HepG2 (cell line): ENCODE results near the gene PDSS2. TPM values are rescaled to one million over a fixed set of nuclear protein-coding genes. Genes with fewer than 3 reads are reported as not detected.

Experiments used
- BRCA1 ChIP-seq: sonication (generic); formaldehyde crosslinking; IDR thresholded peaks from 2 replicates; pipeline ENCODE4 v1.4.0; 2020; ENCODE audit warnings: missing genetic modification reagents
- CEBPG ChIP-seq: IDR thresholded peaks from 2 replicates; pipeline ENCODE4 v1.6.1; 2016
- HNF1A ChIP-seq, 2 experiments: sonication (generic) in 1 of 2; formaldehyde crosslinking in 1 of 2; IDR thresholded peaks; 2 replicates each; pipeline versions ENCODE4 v1.4.0 to v1.6.1; 2016 to 2020; ENCODE audit warnings: borderline replicate concordance in 1 of 2, low read depth in 1 of 2, mild to moderate bottlenecking in 1 of 2, missing genetic modification reagents in 1 of 2
- NR2F2 ChIP-seq: IDR thresholded peaks from 2 replicates; pipeline ENCODE4 v1.6.1; 2012; ENCODE audit warnings: low read depth, inconsistent platforms, borderline replicate concordance
- PPARG ChIP-seq: conservative IDR thresholded peaks from 2 replicates; pipeline ENCODE4 v1.6.1; 2016; ENCODE audit warnings: missing biosample characterization, missing genetic modification reagents
- RBM39 ChIP-seq: fragments of 200-400 bp; formaldehyde crosslinking; IDR thresholded peaks from one replicate; pipeline ENCODE4 v1.6.1; 2018; ENCODE audit warnings: antibody characterized with exemption, mild to moderate bottlenecking, low read depth, low read length; ENCODE audit not compliant: poor library complexity, severe bottlenecking
- SATB2 ChIP-seq: sonication (generic); formaldehyde crosslinking; IDR thresholded peaks from 2 replicates; pipeline ENCODE4 v1.5.0; 2020; ENCODE audit warnings: missing genetic modification reagents
- STAT6 ChIP-seq: sonication (generic); formaldehyde crosslinking; IDR thresholded peaks from 2 replicates; pipeline ENCODE4 v1.4.0; 2020; ENCODE audit warnings: missing genetic modification reagents, mild to moderate bottlenecking, borderline replicate concordance
- TEAD3 ChIP-seq: optimal IDR thresholded peaks from 2 replicates; pipeline ENCODE3; 2016; ENCODE audit warnings: borderline replicate concordance
- TFAP4 ChIP-seq: sonication (generic); IDR thresholded peaks from 2 replicates; pipeline ENCODE4 v1.6.1; 2016; ENCODE audit warnings: low read depth, borderline replicate concordance
- YEATS4 ChIP-seq: sonication (generic); formaldehyde crosslinking; IDR thresholded peaks from 2 replicates; pipeline ENCODE4 v1.4.0; 2020; ENCODE audit warnings: missing genetic modification reagents, borderline replicate concordance
- ZNF205 ChIP-seq: IDR thresholded peaks from 2 replicates; pipeline ENCODE4 v1.6.1; 2018; ENCODE audit warnings: missing biosample characterization, missing genetic modification reagents
- ZNF30 ChIP-seq: sonication (generic); formaldehyde crosslinking; IDR thresholded peaks from 2 replicates; pipeline ENCODE4 v1.5.0; 2020; ENCODE audit warnings: mild to moderate bottlenecking, missing genetic modification reagents
- ZNF503 ChIP-seq: sonication (generic); formaldehyde crosslinking; IDR thresholded peaks from 2 replicates; pipeline ENCODE4 v1.4.0; 2020; ENCODE audit warnings: missing genetic modification reagents
- polyA plus RNA-seq, 8 experiments: library from polyadenylated mRNA; depleted of rRNA in 3 of 8; stranded (reverse) in 7 of 8; unstranded in 1 of 8; fragments of >200 nt; fragmentation: Illumina TruSeq in 4 of 8; extraction: Trizol in 4 of 8; gene quantifications; 2 replicates each; pipeline versions ENCODE4 v1.2.1 to v1.2.3, GENCODE V29; 2011 to 2016; ENCODE audit warnings: low read depth in 4 of 8, missing spikeins in 1 of 8, mixed read lengths in 1 of 8; ENCODE audit not compliant: insufficient read depth in 1 of 8
- total RNA-seq, 5 experiments: library from RNA; depleted of rRNA; stranded (reverse); fragments of >200 nt; fragmentation: Illumina TruSeq; extraction: Trizol; gene quantifications; 2 replicates each; pipeline ENCODE4 v1.2.3, GENCODE V29; 2016; ENCODE audit warnings: low read depth in 1 of 5

PDSS2 gene
- total and polyA plus RNA-seq, 2 of the 13 experiments (the other 11 are each of a cell fraction or from before 2014, with no cell fraction given), result 16.2 to 17.0 TPM

GRCh38 chr6:107264357-107264840, 195.0 kb downstream of the PDSS2 start (continued):
- TF ChIP-seq HNF1A (IDR thresholded peaks at IDR 0.05; ENCODE audit: low read depth), result peak; percentile 44; the same call in 1 of the 2 replicates
- TF ChIP-seq HNF1A (CRISPR knock-in tag; IDR thresholded peaks at IDR 0.05; ENCODE audit: borderline replicate concordance), result peak; percentile 58; the same call in 1 of the 2 replicates
- peak; percentile 92 for TF ChIP-seq ZNF503 (CRISPR knock-in tag)
- TF ChIP-seq CEBPG, result peak; percentile 55
- no peak for TF ChIP-seq YEATS4 (CRISPR knock-in tag)
- no peak for TF ChIP-seq RBM39
- peak; percentile 69 for TF ChIP-seq PPARG (CRISPR knock-in tag)
- peak; percentile 14 for TF ChIP-seq TEAD3 (CRISPR knock-in tag)
- peak; percentile 95 for TF ChIP-seq SATB2 (CRISPR knock-in tag)
- TF ChIP-seq STAT6 (CRISPR knock-in tag), result no peak
- TF ChIP-seq NR2F2, result peak; percentile 59; the same call in 1 of the 2 replicates
- no peak for TF ChIP-seq ZNF30 (CRISPR knock-in tag)
- no peak for TF ChIP-seq BRCA1 (CRISPR knock-in tag)
- TF ChIP-seq ZNF205, result 0 out of 2 replicates have a peak, but pooled peaks have one; percentile 69
- TF ChIP-seq TFAP4, result no peak
